DLD1 (cell line): Measurements from ENCODE around the gene SLITRK3.
"Not testable (repeated sequence)": the region's sequence is repeated elsewhere in the genome, so short reads cannot be mapped to it uniquely, and the experiment has no call there.

Experiments
- in situ Hi-C: cut with HindIII; loops from 2 replicates; pipeline ENCODE4 v1.10.0; 2017; ENCODE audit warnings: low sequenced_read_pairs

SLITRK3 gene

GRCh38 chr3:165193366-165194254, 2.6 kb downstream of the SLITRK3 start:
- in situ Hi-C loops, result no loop called here

GRCh38 chr3:165192610-165193192, 3.5 kb downstream of the SLITRK3 start:
- in situ Hi-C loops, result no loop called here

- in situ Hi-C loops, result no loop called here
Measured at GRCh38 chr3:165191491-165191890, 4.7 kb downstream of the SLITRK3 start.

- in situ Hi-C loops, result no loop called here
Measured at GRCh38 chr3:165188452-165188851, 7.7 kb downstream of the SLITRK3 start.

- in situ Hi-C loops, result no loop called here
Measured at GRCh38 chr3:165185707-165186327, 10.4 kb downstream of the SLITRK3 start.

- in situ Hi-C loops, result no loop called here
Measured at GRCh38 chr3:165181556-165181955, 14.6 kb downstream of the SLITRK3 start.

- in situ Hi-C loops, result no loop called here
Measured at GRCh38 chr3:165170236-165170635, 25.9 kb downstream of the SLITRK3 start.

- in situ Hi-C loops, result no loop called here
Measured at GRCh38 chr3:165169368-165169767, 26.8 kb downstream of the SLITRK3 start.

- in situ Hi-C loops, result no loop called here
Measured at GRCh38 chr3:165162883-165163282, 33.3 kb downstream of the SLITRK3 start.

GRCh38 chr3:165159760-165160421, 36.3 kb downstream of the SLITRK3 start:
- in situ Hi-C loops, result no loop called here

- in situ Hi-C loops, result no loop called here
Measured at GRCh38 chr3:165158011-165158410, 38.2 kb downstream of the SLITRK3 start.

- in situ Hi-C loops, result no loop called here
Measured at GRCh38 chr3:165156757-165157420, 39.3 kb downstream of the SLITRK3 start.

- in situ Hi-C loops, result no loop called here
Measured at GRCh38 chr3:165148876-165149441, 47.2 kb downstream of the SLITRK3 start.

- in situ Hi-C loops, result no loop called here
Measured at GRCh38 chr3:165144271-165144670, 51.9 kb downstream of the SLITRK3 start.

- in situ Hi-C loops, result not testable (repeated sequence)
Measured at GRCh38 chr3:165139918-165140317, 56.3 kb downstream of the SLITRK3 start.
